NCI-H1092 treated with DMSO at 0.1 percent for 48 hours (cell line): ENCODE results near the gene TSC22D1.
"Not testable (repeated sequence)": the region's sequence is repeated elsewhere in the genome, so short reads cannot be mapped to it uniquely, and the experiment has no call there.

ENCODE experiments used
- DNase-seq: peaks from one replicate; lab custom pipeline; 2025; lab: John Stamatoyannopoulos, UW

Gene TSC22D1

GRCh38 chr13:44575741-44576350 is at the start of gene TSC22D1:
Gene TSC22D1 (minus strand): TSS chr13:44576330. CDS start chr13:44576074, 256 bp downstream.
- DNase-seq = peak; percentile 53

- no peak for DNase-seq
These were observed 46.6 kb upstream of the TSC22D1 start for GRCh38 chr13:44622708-44623107.

GRCh38 chr13:44622261-44622660 is 46.1 kb upstream of the TSC22D1 start:
- no peak for DNase-seq

- no peak for DNase-seq
These were observed 43.9 kb upstream of the TSC22D1 start for GRCh38 chr13:44620057-44620456.

GRCh38 chr13:44619651-44620050 is 43.5 kb upstream of the TSC22D1 start:
- no peak for DNase-seq

- no peak for DNase-seq
These were observed 42.2 kb upstream of the TSC22D1 start for GRCh38 chr13:44618326-44618725.

- no peak for DNase-seq
These were observed 41.5 kb upstream of the TSC22D1 start for GRCh38 chr13:44617648-44618047.

GRCh38 chr13:44609137-44609536 is 33.0 kb upstream of the TSC22D1 start:
- DNase-seq = no peak

- no peak for DNase-seq
These were observed 29.6 kb upstream of the TSC22D1 start for GRCh38 chr13:44605721-44606120.

GRCh38 chr13:44605275-44605674 is 29.1 kb upstream of the TSC22D1 start:
- DNase-seq = no peak

GRCh38 chr13:44601586-44601985 is 25.5 kb upstream of the TSC22D1 start:
- DNase-seq = no peak

GRCh38 chr13:44593861-44594592 is 17.9 kb upstream of the TSC22D1 start:
- not testable (repeated sequence) for DNase-seq

- DNase-seq = no peak
These were observed 16.2 kb upstream of the TSC22D1 start for GRCh38 chr13:44592216-44592847.

GRCh38 chr13:44591316-44591715 is 15.2 kb upstream of the TSC22D1 start:
- no peak for DNase-seq

- DNase-seq = no peak
These were observed 7.0 kb upstream of the TSC22D1 start for GRCh38 chr13:44583137-44583536.

GRCh38 chr13:44578067-44578400 is 1.9 kb upstream of the TSC22D1 start:
- peak; percentile 74 for DNase-seq

- DNase-seq = peak; percentile 94
These were observed 1.3 kb upstream of the TSC22D1 start for GRCh38 chr13:44577236-44578066.

- DNase-seq = no peak
These were observed 463 bp upstream of the TSC22D1 start for GRCh38 chr13:44576351-44577235.

GRCh38 chr13:44575035-44575434 is 1.1 kb downstream of the TSC22D1 start:
- DNase-seq = no peak

GRCh38 chr13:44574466-44574855 is 1.7 kb downstream of the TSC22D1 start:
- DNase-seq = no peak

- DNase-seq = no peak
These were observed 2.2 kb downstream of the TSC22D1 start for GRCh38 chr13:44573790-44574465.
